NCI-H345 (cell line): Measurements from ENCODE around the gene ADCY6.

Experiments
- DNase-seq: peaks from one replicate; lab custom pipeline; 2025; lab: John Stamatoyannopoulos, UW

Gene ADCY6

DNA sequence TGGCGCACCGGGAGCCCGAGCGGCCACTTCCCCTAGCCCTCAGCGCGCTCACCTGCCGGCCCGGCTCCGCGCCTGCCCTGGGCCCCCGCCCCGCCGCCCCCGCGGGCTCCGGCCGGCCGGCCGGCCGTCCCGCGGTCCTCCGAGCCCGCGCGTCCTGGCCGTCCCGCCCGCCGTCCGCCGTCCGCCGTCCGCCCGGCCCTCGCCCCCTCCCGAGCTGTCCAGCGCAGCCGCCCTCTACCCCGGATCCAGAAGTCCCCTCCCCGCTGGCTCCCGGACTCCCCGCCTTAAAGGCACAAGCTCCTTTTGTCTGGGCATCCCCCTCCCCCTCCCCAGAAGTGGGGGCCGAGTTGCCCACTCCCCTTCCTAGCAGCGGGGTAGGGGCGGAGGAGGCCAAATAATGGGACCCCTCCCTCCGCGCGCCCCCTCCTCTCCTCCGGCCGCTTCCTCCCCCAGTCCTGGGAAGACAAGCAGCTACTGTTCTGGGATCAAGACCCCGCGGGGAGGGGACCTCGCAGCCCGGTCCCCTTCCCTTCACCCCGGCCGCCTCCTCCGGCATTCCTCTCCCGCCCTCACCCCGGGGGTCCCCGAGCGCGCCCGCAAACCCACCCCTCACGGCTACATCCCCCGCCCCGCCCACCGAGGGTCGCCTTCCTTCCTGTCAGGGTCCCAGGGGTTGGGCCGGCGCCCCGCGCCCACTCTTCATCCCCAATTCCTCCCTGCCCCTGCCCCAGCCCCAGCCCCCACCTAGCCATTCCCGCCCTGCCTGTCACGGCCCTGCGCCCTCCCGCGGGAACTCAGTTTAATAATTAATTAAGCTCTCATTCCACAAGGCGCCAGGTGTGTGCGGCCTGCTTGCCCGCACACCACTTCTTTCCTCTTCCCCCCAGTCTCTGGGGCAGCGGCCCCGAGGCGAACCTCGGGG, at the start of gene ADCY6:
Gene ADCY6, minus strand, starts transcription at position 236 of the 922 bp plus-strand sequence. CDS start 5,655 bp downstream, outside the sequence.
- peak; percentile 6 for DNase-seq

DNA sequence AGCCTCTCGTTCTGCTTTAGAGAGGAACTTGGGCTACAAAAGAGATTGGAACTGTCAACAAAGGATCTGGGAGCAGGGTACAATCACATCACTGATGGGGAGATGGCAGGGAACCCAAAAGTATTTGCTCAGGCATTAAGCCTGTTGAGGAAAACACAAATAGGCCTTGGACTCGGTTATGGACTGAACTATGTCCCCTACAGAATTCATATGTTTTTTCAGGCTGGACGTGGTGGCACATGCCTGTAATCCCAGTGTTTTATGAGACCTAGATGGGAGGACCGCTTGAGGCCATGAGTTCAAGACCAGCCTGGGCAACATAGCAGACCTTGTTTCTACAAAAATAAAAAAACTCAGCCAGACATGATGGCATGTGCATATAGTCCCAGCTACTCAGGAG, 49.2 kb upstream of the ADCY6 start:
- DNase-seq: no peak

DNA sequence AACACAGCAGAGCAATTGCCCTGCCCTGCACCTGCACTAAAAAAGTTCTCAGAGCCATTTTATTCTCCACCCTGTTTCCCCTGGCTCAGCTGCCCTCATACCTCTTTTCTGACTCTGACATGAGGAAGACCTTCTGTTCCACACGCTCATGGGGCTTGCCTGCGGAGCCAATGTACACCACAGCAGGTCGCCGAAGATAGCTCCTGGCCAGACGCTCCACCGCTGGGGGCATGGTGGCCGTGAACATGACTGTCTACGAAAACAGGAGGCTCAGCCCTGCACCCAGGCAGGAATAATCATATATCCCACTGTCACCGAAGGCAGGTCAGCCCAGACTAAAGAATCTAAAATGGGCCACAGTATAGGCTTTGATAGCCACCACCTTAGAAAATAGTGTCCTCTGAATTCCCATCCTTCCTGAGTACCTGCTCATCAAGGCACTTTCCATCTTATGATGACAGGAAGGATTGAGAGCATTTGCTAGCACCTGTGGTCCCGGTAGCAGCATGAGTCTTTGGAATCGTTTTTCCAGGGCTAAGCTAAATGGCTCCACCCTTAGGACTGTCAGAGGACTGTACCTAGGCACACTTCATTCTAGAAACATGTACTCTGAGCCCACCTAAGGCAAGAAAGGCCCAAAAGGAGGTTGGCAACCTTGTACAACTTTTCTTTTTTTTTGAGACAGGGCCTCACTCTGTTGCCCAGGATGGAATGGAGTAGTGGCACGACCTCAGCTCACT, 43.6 kb upstream of the ADCY6 start:
- no peak for DNase-seq

DNA sequence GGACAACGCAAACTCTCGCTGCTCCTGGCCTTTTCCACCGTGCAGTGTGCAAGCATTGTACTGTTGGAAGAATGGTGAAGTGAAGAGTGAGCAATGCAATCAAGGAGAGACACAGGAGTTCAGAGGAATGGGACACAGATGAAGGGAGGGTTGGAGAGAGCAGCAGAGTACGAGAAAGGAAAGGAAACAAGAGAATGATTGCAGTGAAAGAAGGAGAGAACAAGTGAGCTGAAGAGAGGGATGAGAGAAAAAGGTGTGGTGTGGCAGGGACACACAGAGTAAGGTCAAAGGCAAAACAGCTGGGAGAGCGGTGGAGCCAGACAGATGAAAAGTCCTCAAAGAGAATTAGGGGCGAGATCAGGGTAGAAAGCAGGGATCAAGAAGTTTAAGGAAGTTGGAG, 42.4 kb upstream of the ADCY6 start:
- no peak for DNase-seq

DNA sequence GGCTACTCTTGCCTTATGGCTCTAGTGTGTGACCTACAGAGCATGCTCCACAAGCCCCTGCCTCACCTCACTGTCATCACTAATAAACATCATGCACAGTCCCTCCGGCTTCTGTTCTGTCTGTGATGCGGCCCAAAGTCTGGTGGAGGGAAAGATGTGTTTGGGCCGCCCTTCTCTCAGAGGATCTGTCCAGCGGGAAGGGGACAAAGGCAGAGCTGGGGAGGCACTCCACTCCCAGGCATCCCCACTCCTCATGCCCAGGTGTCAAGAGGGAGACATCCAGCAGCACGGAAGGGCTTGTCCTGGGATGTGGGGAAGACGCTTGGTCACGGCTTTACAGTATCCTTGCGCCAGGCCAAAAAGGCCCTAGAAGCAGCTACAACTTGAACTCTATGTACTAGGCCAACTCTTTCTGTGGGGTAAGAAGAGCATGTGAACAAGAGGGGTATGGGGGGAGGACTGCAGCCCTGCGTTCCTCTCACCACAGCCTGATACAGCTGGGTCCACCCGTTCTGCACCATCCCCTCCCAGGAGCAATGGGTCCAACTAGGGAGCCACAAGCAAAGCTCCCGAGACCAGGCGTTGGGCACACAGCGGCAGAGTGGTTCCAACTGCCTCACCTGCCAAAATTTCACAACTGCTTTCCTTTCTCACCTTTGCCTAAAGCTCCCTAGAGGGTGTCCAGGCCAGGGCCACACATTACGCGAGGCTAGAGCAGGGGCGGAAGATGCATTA, 40.1 kb upstream of the ADCY6 start:
- no peak for DNase-seq

DNA sequence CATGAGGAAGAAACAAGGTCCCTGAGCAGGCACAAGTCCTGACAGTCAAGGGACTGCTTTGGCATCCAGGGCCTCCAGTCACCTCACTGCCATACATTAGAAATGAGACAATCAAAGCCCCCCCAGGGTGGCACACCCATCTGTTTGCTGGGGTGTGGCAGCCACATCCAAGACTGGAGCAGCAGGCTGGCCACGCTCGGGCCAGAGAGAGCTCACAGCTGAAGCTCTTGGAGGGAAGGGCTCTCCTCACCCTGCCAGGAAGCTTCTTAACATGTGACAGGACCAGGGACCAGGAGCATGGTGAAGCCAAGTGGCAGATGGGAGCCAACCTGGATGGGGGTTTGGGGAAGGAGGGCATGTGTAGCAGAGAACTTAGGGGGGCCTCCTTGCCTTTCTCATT, 39.4 kb upstream of the ADCY6 start:
- no peak for DNase-seq

DNA sequence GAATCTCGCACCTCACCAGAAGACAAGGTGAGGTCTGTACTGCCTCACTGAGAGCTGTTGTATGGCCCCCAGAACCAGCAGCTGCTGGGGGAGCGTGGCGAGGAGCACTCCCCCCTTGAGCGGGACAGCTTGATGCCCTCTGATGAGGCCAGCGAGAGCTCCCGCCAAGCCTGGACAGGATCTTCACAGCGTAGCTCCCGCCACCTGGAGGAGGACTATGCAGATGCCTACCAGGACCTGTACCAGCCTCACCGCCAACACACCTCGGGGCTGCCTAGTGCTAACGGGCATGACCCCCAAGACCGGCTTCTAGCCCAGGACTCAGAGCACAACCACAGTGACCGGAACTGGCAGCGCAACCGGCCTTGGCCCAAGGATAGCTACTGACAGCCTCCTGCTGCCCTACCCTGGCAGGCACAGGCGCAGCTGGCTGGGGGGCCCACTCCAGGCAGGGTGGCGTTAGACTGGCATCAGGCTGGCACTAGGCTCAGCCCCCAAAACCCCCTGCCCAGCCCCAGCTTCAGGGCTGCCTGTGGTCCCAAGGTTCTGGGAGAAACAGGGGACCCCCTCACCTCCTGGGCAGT, 38.7 kb upstream of the ADCY6 start:
- no peak for DNase-seq

DNA sequence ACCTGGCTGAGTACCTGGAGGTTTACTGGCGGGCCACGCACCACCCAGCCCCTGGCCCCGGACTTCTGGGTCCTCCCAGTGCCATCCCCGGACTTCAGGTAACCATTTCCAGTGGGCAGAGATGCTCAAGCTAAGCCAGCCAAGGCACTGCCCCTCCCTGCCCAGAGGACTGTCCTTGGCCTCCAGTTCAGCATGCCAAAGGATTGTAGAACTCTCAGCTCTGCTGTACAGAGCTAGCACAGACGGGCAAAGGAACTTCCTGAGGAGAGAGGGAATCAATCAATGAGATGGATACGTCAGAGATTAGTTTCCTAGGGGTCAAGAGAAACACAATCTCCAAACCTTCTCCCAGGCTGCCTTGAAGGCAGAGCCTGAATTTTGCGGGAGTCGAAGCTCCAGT, 38.1 kb upstream of the ADCY6 start:
- DNase-seq: no peak

DNA sequence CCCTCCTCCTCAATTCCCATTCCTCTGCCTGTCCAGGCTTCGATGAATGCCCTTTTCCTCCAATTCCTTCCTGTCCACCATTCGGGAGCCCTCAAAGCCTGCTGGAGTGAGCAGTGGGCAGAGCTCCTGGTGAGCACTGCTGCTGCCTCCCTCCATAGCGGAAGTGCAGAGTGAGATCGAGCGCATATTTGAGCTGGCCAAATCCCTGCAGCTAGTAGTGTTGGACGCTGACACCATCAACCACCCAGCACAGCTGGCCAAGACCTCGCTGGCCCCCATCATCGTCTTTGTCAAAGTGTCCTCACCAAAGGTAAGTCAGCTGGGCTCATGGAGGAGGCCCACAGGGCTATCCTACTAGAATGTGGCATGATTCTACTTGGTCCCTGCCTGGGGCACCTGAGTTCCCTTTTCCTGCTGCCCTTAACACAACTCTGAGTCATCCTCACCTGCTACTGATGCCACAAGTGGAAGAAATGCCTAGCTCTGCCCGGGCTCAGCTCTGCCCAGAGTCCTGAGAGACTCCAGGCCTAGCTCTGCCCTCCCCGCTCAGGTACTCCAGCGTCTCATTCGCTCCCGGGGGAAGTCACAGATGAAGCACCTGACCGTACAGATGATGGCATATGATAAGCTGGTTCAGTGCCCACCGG, 37.4 kb upstream of the ADCY6 start:
- DNase-seq: no peak

DNA sequence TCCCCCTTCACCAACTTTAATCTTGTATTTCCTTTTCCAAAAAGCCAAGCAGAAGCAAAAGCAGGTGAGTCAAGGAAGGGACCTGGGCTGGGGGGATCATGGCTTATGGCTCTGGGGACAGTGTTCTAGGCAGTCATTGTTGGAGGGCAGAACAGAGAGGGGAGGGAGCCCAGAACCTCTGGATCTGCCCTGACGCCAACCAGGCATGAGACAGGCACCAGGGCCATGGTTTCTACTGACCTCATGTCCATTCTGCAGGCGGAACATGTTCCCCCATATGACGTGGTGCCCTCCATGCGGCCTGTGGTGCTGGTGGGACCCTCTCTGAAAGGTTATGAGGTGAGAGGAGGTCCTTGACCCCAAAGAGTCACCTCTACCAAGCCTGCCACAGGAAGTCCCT, 36.0 kb upstream of the ADCY6 start:
- no peak for DNase-seq

DNA sequence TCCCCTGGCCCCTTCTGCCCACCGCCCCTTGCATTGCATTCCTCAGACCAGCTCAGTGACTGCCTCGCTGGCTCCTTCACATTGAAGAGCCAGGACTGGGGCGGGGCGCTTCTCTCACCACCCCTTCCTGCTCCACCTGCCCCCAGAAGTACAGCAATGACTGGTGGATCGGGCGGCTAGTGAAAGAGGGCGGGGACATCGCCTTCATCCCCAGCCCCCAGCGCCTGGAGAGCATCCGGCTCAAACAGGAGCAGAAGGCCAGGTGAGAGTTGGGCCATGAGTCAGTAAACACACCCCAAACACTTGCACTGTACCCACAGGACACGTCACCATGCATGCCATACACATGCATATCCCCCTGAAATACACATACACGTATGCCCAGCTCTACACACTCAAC, 35.2 kb upstream of the ADCY6 start:
- DNase-seq: no peak

DNA sequence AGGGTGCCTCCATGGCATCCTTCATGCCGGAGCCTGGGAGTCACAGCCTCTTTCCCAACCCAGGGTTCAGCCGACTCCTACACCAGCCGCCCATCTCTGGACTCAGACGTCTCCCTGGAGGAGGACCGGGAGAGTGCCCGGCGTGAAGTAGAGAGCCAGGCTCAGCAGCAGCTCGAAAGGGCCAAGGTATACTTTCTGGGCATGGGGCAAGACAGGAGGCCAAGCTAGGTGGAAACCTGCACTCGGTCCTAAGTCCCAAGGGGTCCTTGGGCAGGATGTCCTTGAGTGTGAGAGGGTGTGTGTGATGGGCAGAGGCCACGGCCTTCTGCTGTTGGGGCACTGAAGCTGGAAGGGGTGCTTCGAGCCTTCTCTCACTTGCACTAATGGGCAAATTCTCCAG, 34.4 kb upstream of the ADCY6 start:
- DNase-seq: no peak

DNA sequence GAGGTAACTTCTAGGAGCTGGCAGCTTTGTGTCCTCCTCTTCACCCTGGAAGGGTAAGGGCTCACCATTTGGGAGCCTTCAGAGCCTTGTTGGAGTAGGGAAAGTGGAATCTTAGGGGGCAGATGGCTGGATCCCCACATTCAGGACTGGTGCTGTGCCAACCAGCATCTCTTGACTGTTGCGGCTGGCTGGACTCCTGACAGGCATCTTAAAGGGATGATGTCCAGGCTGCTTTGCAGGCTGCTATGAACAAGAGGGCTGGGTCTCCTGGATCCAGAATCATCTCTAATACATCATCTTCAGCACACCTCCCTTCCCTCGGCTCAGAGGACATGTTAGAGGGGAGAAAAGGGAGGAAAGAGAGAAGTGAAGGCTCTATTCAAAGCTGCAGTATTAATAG, 33.8 kb upstream of the ADCY6 start:
- no peak for DNase-seq

DNA sequence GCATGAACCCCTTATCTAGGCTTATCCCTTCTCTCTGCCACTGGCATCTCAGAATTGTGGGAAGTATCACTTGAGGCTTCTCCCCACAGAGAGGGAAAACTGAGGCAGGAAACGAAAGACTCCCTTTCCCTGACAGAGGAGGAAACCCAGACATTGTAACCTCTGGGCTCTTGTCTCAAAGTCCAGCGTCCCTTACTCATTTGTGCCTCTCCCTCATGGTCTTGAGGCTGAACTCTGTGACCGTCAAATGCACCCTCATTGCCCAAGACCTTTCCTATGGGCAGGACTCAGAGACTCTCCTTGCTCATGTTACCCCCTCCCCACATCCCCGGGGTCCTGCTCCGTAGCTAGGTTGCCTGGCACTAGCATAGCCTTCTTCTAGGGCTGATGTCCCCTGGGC, 33.2 kb upstream of the ADCY6 start:
- no peak for DNase-seq

DNA sequence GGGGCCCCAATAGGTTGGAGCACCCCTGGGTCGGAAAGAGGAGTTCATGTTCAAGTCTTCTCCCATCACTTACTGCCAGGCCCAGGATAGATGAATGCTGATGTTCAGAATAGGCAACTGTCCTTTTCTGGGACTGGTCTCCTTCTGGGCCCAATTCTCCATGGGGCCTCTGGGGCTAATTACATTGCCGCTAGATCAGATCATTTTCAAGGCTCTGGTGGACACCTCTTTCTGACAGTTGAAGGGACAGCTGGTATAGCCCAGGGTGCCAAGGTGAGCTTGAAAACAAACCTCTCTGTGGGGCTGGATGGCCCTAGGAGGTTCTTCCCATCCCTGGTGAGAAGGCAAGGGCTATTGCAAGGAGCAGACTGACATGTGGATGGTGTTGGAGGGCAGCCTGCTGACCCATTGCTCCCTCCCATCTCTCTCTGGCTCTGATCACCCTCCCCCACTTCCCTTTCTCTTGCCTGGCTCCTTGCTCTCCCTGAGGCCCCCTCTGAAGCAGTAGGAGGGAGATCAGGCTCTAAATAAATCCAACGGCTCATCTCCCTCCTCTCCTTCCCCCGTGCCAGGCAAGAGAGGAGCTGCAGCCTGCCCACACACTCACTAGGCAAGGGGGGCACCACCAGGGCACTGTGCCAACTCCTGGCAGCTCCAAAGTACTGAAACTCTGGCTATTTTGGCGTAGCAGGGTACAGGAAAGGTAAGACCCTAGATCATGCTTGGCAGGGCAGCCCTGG, 31.3 kb upstream of the ADCY6 start:
- DNase-seq: no peak

DNA sequence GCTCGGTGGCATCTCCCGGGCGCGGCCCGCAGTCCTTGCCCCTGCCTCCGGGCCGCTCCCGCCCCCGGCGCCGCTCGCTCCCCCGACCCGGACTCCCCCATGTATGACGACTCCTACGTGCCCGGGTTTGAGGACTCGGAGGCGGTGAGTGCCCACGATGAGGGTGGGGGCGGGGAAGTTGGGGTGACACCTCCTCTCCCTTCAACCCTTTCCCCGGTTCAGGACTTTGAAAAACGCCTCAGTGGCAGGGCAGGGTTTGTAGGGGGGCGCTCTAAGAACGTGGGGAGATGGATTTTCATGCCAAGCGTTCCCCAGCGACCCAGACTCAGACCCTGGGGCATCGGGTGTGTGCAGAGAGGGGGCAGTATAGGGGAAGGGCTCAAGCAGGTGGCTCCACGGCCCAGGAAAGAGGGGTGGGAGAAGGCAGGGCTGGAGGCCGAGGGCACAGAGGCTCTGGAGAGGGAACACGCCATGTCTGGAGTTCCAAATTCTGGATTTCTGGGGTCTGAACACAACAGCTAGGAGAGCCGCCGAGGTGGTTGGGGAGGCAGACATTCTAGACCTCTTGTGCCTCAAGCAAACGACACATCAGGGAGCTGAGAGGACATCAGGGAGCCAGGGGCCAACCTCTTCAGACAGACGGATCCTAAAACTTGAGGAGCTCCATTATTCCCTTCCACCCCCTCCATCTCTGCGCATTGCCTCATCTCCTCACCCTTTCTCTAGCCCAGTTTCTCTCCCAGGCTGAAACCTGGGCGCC, 30.1 kb upstream of the ADCY6 start:
- no peak for DNase-seq

DNA sequence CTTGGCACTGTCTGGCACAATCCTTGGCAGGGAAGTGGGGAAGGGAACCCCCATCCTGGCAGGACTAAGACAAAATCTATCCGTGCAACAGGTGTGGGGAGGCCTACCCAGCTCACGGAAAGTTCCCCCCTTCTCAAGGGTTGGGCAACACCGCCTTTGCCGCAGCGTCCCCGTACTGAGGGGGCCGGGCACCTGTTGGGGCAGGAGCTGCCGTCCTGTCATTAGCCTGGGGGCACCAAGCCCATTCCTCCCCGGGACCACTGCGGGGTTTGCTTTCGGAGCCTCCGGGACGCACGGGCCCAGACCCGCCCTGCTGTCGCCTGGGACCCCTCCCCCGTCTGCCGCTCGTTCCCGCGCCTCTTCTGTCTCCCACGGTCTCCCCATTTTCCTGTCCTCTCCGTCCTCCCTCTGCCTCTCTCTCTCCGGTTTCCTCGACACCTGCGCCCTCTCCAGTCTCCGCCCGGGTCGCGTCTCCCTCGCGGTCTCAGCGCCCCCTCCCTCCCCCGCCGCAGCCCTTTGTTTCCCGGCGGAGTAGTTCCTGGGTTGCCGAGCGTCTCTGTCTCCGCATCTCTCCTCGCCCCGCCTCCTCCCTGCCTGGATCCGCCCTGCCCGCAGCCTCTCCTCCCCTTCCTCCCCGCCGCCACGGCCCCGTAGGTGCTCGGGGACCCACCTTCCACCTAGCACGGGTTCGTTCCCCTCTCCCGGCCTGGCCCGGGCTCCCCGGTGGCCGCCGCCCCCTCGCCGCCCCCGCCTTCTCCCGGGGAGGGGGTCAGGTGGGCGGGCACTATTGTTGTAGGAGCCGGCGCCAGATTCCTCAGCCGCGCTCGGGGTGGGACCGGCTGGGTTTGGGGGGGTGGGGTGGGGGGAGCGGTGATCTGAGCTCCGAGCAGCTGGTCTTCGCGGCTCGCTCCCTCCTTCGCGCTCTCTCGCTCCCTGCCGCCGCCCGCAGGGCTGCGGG, 29.3 kb upstream of the ADCY6 start, which contains the start of gene CACNB3:
Gene CACNB3, plus strand, starts transcription at position 624 of the 958 bp plus-strand sequence. CDS start 434 bp downstream, outside the sequence.
- DNase-seq: peak; percentile 40

DNA sequence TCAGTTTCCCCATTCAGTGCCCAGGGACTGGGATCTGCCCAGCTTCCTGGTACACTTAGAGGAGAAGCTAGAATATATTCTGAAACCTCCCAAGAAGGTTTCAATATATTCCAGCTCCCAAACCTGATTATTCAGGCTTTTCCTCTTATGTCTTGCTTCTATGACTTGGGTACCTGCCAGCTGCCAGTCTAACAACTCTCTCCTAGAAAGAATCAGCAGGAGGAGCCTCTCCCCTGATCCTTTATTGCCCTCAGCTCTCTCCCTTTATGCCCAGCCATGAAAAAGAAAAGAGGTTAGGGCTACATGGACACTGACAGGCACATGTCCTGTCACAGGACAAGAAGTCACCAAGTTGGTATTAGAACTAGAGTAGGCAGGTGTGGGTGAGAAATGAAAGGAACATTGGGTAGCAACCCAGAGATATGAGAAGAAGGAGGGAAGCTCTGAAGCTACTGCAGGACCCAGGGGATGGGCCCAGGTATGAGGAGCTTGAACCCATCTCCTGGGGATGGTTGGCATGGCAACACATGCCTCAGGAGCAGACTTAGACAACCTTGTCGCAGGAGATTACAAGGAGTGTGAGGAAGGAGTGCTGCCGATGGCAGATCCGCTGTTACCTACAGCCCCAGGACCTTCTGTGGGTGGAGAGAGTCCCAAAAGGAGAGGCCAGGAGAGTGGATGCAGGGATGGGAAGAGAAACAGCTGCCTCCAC, 27.4 kb upstream of the ADCY6 start:
- DNase-seq: no peak
